ENCODE data around the gene GPR108. TPM values are rescaled to one million over a fixed set of nuclear protein-coding genes. Genes with fewer than 3 reads are reported as not detected.

GPR108 gene
- total and polyA plus RNA-seq, 4 donors = 17.2 to 34.2 (median 30.5) TPM

DNA sequence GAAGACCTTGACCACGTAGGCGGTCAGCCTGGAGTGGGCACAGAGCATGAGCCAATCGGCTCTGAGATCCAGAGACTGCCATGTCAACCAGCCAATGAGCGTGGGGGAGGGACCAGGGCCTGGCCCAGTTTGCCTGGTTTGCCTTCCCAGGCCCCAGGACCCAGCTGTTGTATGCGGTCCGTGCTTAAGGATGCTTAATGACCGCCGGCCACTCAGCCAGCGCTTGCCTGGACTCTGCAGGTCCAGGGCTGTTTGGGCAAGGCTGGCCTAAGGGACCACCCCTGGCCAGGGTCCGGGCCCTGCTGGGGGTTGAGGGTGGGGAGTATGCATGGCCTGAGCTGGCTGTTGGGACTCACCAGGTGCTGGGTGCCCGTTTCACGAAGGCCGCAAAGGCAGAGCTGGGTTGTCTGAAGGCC is 44.3 kb downstream of the GPR108 start (continued):
- TF ChIP-seq CTCF (IDR thresholded peaks at IDR 0.05; ENCODE audit: low read depth, low read length, missing input control) = no peak

- DNase-seq (ENCODE audit: low spot score) = no peak
- Histone ChIP-seq H3K27me3 (ENCODE audit: control insufficient read depth in 4 of 4, insufficient read depth in 4 of 4, low read length in 3 of 4) (no peaks in the 10 kb centered on the region), H3K9ac (ENCODE audit: low read depth in 1 of 2, low read length in 2 of 2) (no peak overlapping the region), H3K27ac (ENCODE audit: low read depth in 1 of 2, low read length in 2 of 2) (peak overlapping the region in 1 of 2 donors; percentile 36), H3K36me3 (ENCODE audit: control insufficient read depth in 4 of 4, insufficient read depth in 3 of 4, low read depth in 1 of 4, low read length in 3 of 4) (peaks cover 30 to 69% (median 62%) of the 10 kb centered on the region in 4 donors), H3K4me3 (ENCODE audit: low read depth in 1 of 3, low read length in 3 of 3) (no peak overlapping the region), H3K9me3 (ENCODE audit: control insufficient read depth in 4 of 4, low read length in 3 of 4) (no peaks in the 10 kb centered on the region), H3K4me1 (ENCODE audit: control insufficient read depth in 4 of 4, insufficient read depth in 4 of 4, low read length in 3 of 4) (peaks cover 0 to 16% (median 4%) of the 10 kb centered on the region in 4 donors)
- WGBS = 90% methylated on average over 10 of the region's 10 CpGs
- TF ChIP-seq GABPA (IDR thresholded peaks at IDR 0.05 in 1 of 2, conservative IDR thresholded peaks at IDR 0.05 in 1 of 2) = no peak
- TF ChIP-seq RAD21 (IDR thresholded peaks at IDR 0.05) = no peak
- TF ChIP-seq TAF1 (conservative IDR thresholded peaks at IDR 0.05) = no peak
- TF ChIP-seq EGR1 (IDR thresholded peaks at IDR 0.05; ENCODE audit: low read depth in 2 of 2) = no peak
- TF ChIP-seq YY1 (IDR thresholded peaks at IDR 0.05) = no peak
- no peak for TF ChIP-seq MAX (IDR thresholded peaks at IDR 0.05)
- TF ChIP-seq RXRA (IDR thresholded peaks at IDR 0.05) = no peak
- TF ChIP-seq CTCF (IDR thresholded peaks at IDR 0.05; ENCODE audit: low read depth, low read length, missing input control) = no peak
- TF ChIP-seq FOXA2 (IDR thresholded peaks at IDR 0.05) = no peak
- no peak for TF ChIP-seq NR2F2 (IDR thresholded peaks at IDR 0.05)
- TF ChIP-seq ZBTB33 (IDR thresholded peaks at IDR 0.05) = no peak
- no peak for TF ChIP-seq HNF4G (IDR thresholded peaks at IDR 0.05)
- TF ChIP-seq SP1 (IDR thresholded peaks at IDR 0.05) = no peak
- no peak for TF ChIP-seq REST (IDR thresholded peaks at IDR 0.05)
- no peak for TF ChIP-seq FOXA1 (IDR thresholded peaks at IDR 0.05)
These were observed 45.4 kb downstream of the GPR108 start for GRCh38 chr19:6692027-6692426.
